GM19035 (cell line): ENCODE data around the gene KCNJ10.

Experiments
- ATAC-seq: cut with Tn5 transposase; IDR thresholded peaks from one replicate; pipeline ENCODE4 v1.9.1; 2021; ENCODE audit not compliant: unreplicated experiment

The KCNJ10 gene

DNA sequence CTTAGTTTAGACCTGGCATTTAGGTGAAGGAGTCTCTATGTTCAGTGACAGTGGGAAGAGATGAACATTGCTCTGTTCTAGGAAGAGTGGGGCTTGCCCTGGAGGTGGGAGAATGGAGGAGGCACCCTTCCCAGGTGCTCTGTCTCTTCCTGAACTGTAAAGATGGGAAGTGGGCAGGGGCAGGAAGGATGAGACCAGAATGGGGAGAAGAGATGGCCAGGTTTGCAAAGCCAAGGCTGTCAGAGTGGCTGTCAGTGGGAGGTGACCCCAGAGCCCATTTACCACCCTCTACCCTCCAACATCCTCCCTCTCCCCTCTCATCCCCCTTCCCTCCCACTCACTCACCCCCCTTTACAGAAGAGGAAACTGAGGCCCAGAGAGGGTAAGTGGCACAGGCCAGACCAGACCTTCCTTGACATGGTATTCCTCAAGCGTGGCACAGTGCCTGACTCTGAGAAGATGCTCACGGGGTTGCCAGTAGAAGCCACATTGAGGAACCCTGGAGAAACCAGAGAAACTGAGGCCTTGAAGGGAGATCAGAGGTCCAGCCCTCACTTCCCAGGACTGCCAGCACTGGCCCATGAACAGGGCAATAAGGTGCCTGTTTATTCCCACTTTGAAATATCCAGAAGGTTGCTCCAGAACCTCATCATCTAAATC lies 29.9 kb upstream of the KCNJ10 start:
- no peak for ATAC-seq

- ATAC-seq: peak; percentile 81
These were observed 29.0 kb upstream of the KCNJ10 start for GRCh38 chr1:160098852-160099561.

GRCh38 chr1:160097911-160098851 lies 28.2 kb upstream of the KCNJ10 start, which contains the start of gene IGSF8:
Gene IGSF8 (minus strand): TSS chr1:160098619. CDS start chr1:160098472, 147 bp downstream.
- peak; percentile 45 for ATAC-seq

GRCh38 chr1:160097151-160097910 lies 27.4 kb upstream of the KCNJ10 start:
- no peak for ATAC-seq

DNA sequence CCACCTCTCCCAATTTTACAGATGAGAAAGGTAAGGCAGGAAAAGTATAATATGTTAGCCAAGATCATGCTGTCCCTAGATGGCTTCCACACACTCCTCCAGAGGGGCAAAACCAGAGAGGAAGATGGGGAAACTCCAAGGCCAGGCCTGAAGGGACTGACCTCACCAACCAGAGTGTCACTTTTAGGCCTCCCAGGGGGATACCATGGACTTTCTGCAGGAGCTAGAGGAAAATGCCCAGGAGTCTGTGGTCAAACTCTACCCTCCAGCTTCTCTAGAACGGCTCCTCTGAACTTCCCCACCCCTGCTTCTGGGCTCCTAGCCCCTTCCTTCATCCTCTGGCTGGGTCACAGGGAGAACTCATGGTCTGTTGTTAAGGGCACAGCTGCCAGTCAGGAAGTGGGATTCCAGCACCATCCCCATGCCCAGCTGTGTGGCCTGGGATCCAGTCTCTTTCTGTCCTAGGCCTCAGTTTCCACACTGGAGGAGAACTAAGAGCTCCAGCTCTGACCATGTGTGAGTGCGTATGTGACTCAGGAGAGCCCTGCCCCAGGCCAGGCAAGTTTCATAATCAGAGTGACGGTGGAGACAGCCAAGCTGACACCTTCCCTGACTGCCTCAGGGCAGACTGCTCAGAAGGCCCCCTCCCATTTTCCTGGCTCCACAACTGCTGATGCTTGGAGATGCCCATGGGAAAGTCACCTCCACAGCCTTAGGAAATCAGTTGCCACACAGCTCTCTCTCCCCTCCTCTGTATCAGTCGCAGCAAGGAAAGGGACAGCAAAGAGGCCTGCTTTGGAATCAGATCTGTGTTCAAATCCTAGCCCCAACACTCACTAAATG lies 26.5 kb upstream of the KCNJ10 start:
- ATAC-seq: no peak

DNA sequence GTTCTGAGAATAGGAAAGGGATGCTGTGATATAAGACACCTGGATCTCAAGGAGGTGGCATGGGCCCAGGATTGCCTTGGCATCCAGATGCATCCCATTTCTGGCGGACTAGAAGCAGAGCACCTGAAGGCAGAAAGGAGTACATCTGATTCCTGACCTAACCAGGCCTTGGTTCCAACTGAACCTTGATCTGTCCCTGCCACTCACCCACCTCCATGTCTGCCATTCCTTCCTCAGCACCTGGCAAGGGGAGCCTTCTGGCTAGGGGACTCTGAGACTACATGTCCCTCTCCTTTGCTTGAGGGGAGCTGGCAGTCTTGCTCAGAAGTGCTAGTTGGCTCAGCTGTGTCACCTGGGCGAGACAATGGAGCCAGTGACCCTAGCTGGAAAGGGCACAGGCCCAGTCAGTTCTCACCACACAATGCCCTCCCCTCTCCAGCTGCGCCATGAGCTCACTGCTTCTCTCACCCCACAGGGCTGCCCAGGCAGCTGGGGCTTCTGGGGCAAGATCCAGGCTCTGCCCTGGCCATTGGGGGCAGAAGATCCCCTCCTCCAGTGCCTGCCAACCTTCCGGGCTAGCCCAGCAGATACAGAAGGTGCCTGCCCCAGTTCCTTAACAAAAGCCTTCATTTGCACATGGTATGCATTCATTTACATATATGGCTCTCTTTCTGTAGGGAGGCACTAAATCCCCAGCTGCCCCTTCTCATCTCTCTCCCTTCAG lies 25.6 kb upstream of the KCNJ10 start:
- no peak for ATAC-seq

- no peak for ATAC-seq
These were observed 24.8 kb upstream of the KCNJ10 start for GRCh38 chr1:160094806-160095205.

GRCh38 chr1:160094291-160094625 lies 24.3 kb upstream of the KCNJ10 start:
- ATAC-seq: no peak

DNA sequence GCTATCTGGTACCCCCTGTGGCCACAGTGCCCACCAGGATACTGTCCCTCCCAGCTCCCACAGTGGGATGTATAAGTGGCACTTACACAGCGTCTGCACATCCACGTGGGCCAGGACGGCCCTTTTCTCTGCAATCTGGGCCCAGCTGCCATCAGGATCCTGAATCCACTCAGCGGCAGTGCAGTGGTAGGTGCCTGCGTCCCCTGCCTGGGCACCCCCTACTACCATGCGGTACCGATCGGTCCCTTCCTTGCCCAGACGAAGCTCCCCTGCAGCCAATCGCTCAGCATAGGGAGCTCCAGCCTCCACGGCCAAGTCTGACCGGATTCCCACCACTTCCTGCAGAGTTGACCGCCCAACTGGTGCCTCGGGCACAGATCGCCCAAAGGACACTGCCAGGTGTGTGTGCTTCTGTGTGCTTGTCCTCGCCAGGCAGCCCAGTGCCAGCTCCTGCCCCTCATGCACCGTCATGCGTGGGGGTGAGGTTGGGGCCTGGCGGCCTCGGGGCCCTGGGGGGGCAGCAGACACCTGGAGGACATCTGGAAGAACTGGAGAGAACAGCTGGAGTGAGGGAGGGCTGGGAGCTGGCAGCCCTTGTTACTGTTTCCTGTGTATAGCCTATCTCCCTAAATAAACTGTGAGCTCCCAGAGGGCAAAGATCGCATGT lies 23.8 kb upstream of the KCNJ10 start:
- no peak for ATAC-seq

DNA sequence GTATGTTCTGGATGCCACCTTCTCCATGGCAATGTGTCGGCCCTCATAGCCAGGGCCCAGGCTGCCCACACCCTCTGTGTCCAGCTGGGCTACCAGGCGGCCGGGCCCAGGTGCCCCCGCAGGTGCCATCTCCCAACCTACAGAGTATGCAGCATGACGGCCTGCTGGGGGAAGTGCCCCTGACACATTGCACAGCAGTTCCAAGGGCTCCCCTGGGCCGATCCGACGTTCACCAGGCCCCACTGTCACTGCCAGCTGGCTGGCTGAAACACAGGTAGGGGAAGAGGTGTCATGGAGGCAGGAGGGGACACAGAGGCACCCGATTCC lies 23.1 kb upstream of the KCNJ10 start:
- no peak for ATAC-seq

- no peak for ATAC-seq
These were observed 22.6 kb upstream of the KCNJ10 start for GRCh38 chr1:160092366-160093068.

- ATAC-seq: no peak
These were observed 21.8 kb upstream of the KCNJ10 start for GRCh38 chr1:160091666-160092223.

DNA sequence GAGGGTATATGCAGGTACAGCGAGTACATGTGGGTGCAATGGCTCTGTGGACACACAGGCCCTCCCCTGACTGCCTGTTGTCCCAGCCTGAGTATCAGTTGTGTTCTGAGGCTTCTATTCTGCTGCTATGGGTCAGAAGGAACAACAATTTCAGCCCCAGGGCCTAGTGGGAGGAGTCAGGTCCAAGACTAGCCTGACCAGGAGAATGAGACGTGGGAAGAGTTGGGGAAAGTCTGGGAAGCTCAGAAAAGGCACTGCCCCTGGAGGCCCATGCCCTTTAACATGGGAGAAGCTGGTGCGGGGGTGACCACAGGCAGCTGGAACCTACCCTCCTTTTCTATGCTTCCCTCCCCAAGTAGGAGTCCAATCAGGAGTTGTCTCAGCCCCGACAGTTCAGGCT lies 20.8 kb upstream of the KCNJ10 start:
- no peak for ATAC-seq

DNA sequence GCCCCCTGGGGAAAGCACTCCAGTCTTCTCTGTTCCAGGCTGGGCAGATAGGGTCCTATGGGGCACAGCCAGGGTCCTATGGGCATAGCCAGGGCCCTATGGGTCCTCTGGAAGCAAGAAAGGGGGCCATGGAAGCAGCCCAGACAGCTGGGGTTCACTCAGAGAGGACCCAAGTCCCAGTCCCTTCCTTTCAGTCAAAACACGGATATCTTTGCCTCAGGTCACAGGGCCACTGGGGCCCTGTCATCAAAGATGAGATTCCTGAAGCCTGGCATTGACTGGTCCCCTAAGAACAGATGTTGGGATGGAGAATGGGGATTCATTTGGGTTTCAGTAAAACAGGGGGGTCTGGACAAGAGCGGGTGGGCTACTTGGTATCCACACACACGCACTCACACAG lies 19.9 kb upstream of the KCNJ10 start:
- ATAC-seq: no peak

- no peak for ATAC-seq
These were observed 17.2 kb upstream of the KCNJ10 start for GRCh38 chr1:160087118-160087662.

- ATAC-seq: no peak
These were observed 16.5 kb upstream of the KCNJ10 start for GRCh38 chr1:160086456-160086892.

GRCh38 chr1:160085686-160086455 lies 15.9 kb upstream of the KCNJ10 start:
- no peak for ATAC-seq
